H1 (cell line): ENCODE measurements around the gene DPM3. TPM values are rescaled to one million over a fixed set of nuclear protein-coding genes. Genes with fewer than 3 reads are reported as not detected.

Experiments used
- CTCF ChIA-PET: fragments of 300-600 bp; sonication (Branson Sonifier 250); formaldehyde crosslinking; loops from one replicate; lab custom pipeline; 2021; ENCODE audit not compliant: partially characterized antibody; lab: Charles Lee
- POLR2A ChIA-PET: fragments of 300-600 bp; sonication (Branson Sonifier 250); formaldehyde crosslinking; loops from one replicate; lab custom pipeline; 2021; ENCODE audit warnings: inconsistent platforms; ENCODE audit not compliant: partially characterized antibody; lab: Charles Lee
- DNase-seq, 2 experiments: peaks; one replicate each; pipeline versions ENCODE4 v3.0.0 to v3.0.0-alpha.2; 2010 to 2022; ENCODE audit warnings: low spot score in 2 of 2, low read depth in 1 of 2, mixed read lengths in 1 of 2
- FAIRE-seq: peaks from 2 replicates; lab custom pipeline; 2011; peaks lifted over from hg19 to GRCh38; lab: Jason Lieb, UNC
- H2AFZ ChIP-seq: 2 replicates; pipeline ENCODE4 v1.8.1; 2012; ENCODE audit warnings: low read length, inconsistent platforms
- H2AK5ac ChIP-seq: 2 replicates; pipeline ENCODE4 v1.6.1; 2013; ENCODE audit warnings: low read depth, low read length
- H2BK120ac ChIP-seq: replicated peaks from 2 replicates; pipeline ENCODE3; 2013; ENCODE audit warnings: low read depth, low read length, inconsistent platforms
- H2BK12ac ChIP-seq: 2 replicates; pipeline ENCODE4 v1.6.1; 2013; ENCODE audit warnings: low read depth, low read length
- H2BK15ac ChIP-seq: 2 replicates; pipeline ENCODE4 v1.6.1; 2013; ENCODE audit warnings: low read length
- H2BK20ac ChIP-seq: 2 replicates; pipeline ENCODE4 v1.6.1; 2013; ENCODE audit warnings: low read length
- H2BK5ac ChIP-seq: 2 replicates; pipeline ENCODE4 v1.6.1; 2013; ENCODE audit warnings: low read depth, low read length
- H3K14ac ChIP-seq: 2 replicates; pipeline ENCODE4 v1.6.1; 2013; ENCODE audit warnings: inconsistent platforms; ENCODE audit not compliant: insufficient read length
- H3K18ac ChIP-seq: 2 replicates; pipeline ENCODE4 v1.6.1; 2013; ENCODE audit warnings: low read length; ENCODE audit errors: extremely low read depth
- H3K23ac ChIP-seq: 2 replicates; pipeline ENCODE4 v1.6.1; 2013; ENCODE audit warnings: inconsistent platforms; ENCODE audit not compliant: insufficient read length
- H3K23me2 ChIP-seq: 2 replicates; pipeline ENCODE4 v1.6.1; 2013; ENCODE audit warnings: low read depth, low read length
- H3K27ac ChIP-seq: 2 replicates; pipeline ENCODE4 v1.6.1; 2011; ENCODE audit warnings: low read depth, low read length, inconsistent platforms
- H3K27me3 ChIP-seq, 4 experiments: replicated peaks in 1 of 4; 1 replicate in 1 of 4; 2 replicates in 3 of 4; pipeline versions ENCODE4 v1.6.1 to v1.8.1; 2011 to 2013; ENCODE audit warnings: low read length in 3 of 4, mild to moderate bottlenecking in 3 of 4, inconsistent platforms in 2 of 4, mixed read lengths in 2 of 4, moderate library complexity in 1 of 4; ENCODE audit not compliant: control insufficient read depth in 3 of 4, insufficient read depth in 3 of 4; ENCODE audit errors: extremely low read depth in 1 of 4
- H3K36me3 ChIP-seq, 4 experiments: 2 replicates each; pipeline versions ENCODE4 v1.6.1 to v1.8.1; 2011 to 2013; ENCODE audit warnings: mild to moderate bottlenecking in 4 of 4, low read length in 3 of 4, moderate library complexity in 2 of 4, control low read depth in 1 of 4, inconsistent platforms in 1 of 4; ENCODE audit not compliant: insufficient read depth in 4 of 4, control insufficient read depth in 2 of 4
- H3K4ac ChIP-seq: replicated peaks from 2 replicates; pipeline ENCODE3; 2013; ENCODE audit warnings: low read length, low read depth, mixed read lengths, inconsistent platforms; ENCODE audit not compliant: insufficient read length
- H3K4me1 ChIP-seq, 4 experiments: replicated peaks in 1 of 4; 1 replicate in 1 of 4; 2 replicates in 3 of 4; pipeline versions ENCODE4 v1.6.1 to v1.8.1; 2011 to 2013; ENCODE audit warnings: low read length in 3 of 4, inconsistent platforms in 2 of 4, mixed read lengths in 1 of 4; ENCODE audit not compliant: insufficient read depth in 4 of 4, control insufficient read depth in 3 of 4
- H3K4me2 ChIP-seq, 2 experiments: 2 replicates each; pipeline versions ENCODE4 v1.6.1 to v1.8.1; 2011 to 2013; ENCODE audit warnings: low read depth in 2 of 2, low read length in 2 of 2, control low read depth in 1 of 2, inconsistent platforms in 1 of 2, mild to moderate bottlenecking in 1 of 2; ENCODE audit not compliant: insufficient read depth in 1 of 2
- H3K4me3 ChIP-seq, 4 experiments: fragments of 200-600, 300-600 bp in 1 of 4; sonication (generic), shearing (Covaris generic), sonication (Bioruptor Twin) in 1 of 4; 2 replicates each; pipeline versions ENCODE4 v1.5.1 to v1.8.1; 2011 to 2016; ENCODE audit warnings: low read length in 4 of 4, low read depth in 3 of 4, control low read depth in 2 of 4, inconsistent platforms in 2 of 4, mild to moderate bottlenecking in 2 of 4, mixed read lengths in 1 of 4, moderate library complexity in 1 of 4; ENCODE audit not compliant: insufficient read depth in 2 of 4; ENCODE audit errors: extremely low read depth in 1 of 4
- H3K56ac ChIP-seq: replicated peaks from 2 replicates; pipeline ENCODE3; 2013; ENCODE audit warnings: low read depth, mild to moderate bottlenecking, mixed read lengths, low read length, inconsistent platforms; ENCODE audit not compliant: insufficient read length
- H3K79me1 ChIP-seq: 2 replicates; pipeline ENCODE4 v1.6.1; 2013; ENCODE audit warnings: low read depth, low read length, control low read depth
- H3K79me2 ChIP-seq, 2 experiments: 2 replicates each; pipeline versions ENCODE4 v1.6.1 to v1.8.1; 2012 to 2013; ENCODE audit warnings: low read length in 2 of 2, mild to moderate bottlenecking in 2 of 2, inconsistent platforms in 1 of 2; ENCODE audit not compliant: insufficient read depth in 2 of 2, control insufficient read depth in 1 of 2
- H3K9ac ChIP-seq, 4 experiments: replicated peaks in 1 of 4; 1 replicate in 1 of 4; 2 replicates in 3 of 4; pipeline versions ENCODE4 v1.6.1 to v1.8.1; 2011 to 2013; ENCODE audit warnings: low read depth in 3 of 4, low read length in 3 of 4, control low read depth in 2 of 4, mild to moderate bottlenecking in 2 of 4, moderate library complexity in 2 of 4, inconsistent platforms in 1 of 4; ENCODE audit errors: extremely low read depth in 1 of 4
- H3K9me3 ChIP-seq, 2 experiments: 2 replicates each; pipeline versions ENCODE4 v1.6.1 to v1.8.1; 2012 to 2013; ENCODE audit warnings: mild to moderate bottlenecking in 2 of 2, moderate library complexity in 2 of 2, control low read depth in 1 of 2, inconsistent platforms in 1 of 2, low read depth in 1 of 2, low read length in 1 of 2, mixed read lengths in 1 of 2; ENCODE audit not compliant: insufficient read depth in 2 of 2
- H4K20me1 ChIP-seq, 2 experiments: replicated peaks in 1 of 2; 2 replicates each; pipeline versions ENCODE3 to v1.8.1; 2011 to 2013; ENCODE audit warnings: inconsistent platforms in 2 of 2, low read length in 2 of 2, mild to moderate bottlenecking in 1 of 2; ENCODE audit not compliant: insufficient read depth in 2 of 2, control insufficient read depth in 1 of 2
- H4K5ac ChIP-seq: 2 replicates; pipeline ENCODE4 v1.6.1; 2013; ENCODE audit warnings: low read length, low read depth, mixed read lengths, inconsistent platforms; ENCODE audit not compliant: insufficient read length
- H4K8ac ChIP-seq: 2 replicates; pipeline ENCODE4 v1.8.0; 2013; ENCODE audit warnings: mild to moderate bottlenecking, moderate library complexity, low read length, inconsistent platforms; ENCODE audit not compliant: insufficient read depth; ENCODE audit errors: extremely low read depth
- H4K91ac ChIP-seq: replicated peaks from 2 replicates; pipeline ENCODE3; 2013; ENCODE audit warnings: low read length, mixed read lengths, inconsistent platforms; ENCODE audit not compliant: insufficient read length
- BACH1 ChIP-seq: IDR thresholded peaks from 2 replicates; pipeline ENCODE4 v1.6.1; 2012; ENCODE audit warnings: low read length, improper control_type of control experiment
- BRCA1 ChIP-seq: IDR thresholded peaks from 2 replicates; pipeline ENCODE4 v1.6.1; 2012; ENCODE audit warnings: low read depth, low read length, improper control_type of control experiment
- CHD1 ChIP-seq: IDR thresholded peaks from 2 replicates; pipeline ENCODE4 v1.6.1; 2012; ENCODE audit warnings: low read depth, low read length, improper control_type of control experiment
- E2F6 ChIP-seq: IDR thresholded peaks from 2 replicates; pipeline ENCODE4 v1.6.1; 2012; ENCODE audit warnings: inconsistent platforms
- EZH2 ChIP-seq: fragments of 200-600 bp; sonication (generic); IDR thresholded peaks from 2 replicates; pipeline ENCODE4 v1.7.1; 2012; ENCODE audit warnings: low read depth, mild to moderate bottlenecking, moderate library complexity, low read length, inconsistent platforms; ENCODE audit not compliant: severe bottlenecking
- MAFK ChIP-seq: IDR thresholded peaks from 2 replicates; pipeline ENCODE4 v1.6.1; 2012; ENCODE audit warnings: low read depth, mild to moderate bottlenecking, improper control_type of control experiment, low read length
- POLR2AphosphoS5 ChIP-seq: IDR thresholded peaks from 2 replicates; pipeline ENCODE4 v1.6.1; 2011; ENCODE audit warnings: low read depth, low read length
- SRF ChIP-seq: IDR thresholded peaks from 2 replicates; pipeline ENCODE4 v1.6.1; 2011; ENCODE audit warnings: mild to moderate bottlenecking, low read depth, low read length, moderate library complexity
- WGBS, 2 experiments: shearing (Covaris generic) in 1 of 2; methylation state at CpG; one replicate each; pipeline versions ENCODE4 v1.1.6 to v1.1.7; 2013 to 2015; ENCODE audit warnings: low lambda C conversion rate in 2 of 2, mixed read lengths in 2 of 2, inconsistent platforms in 1 of 2, low coverage in 1 of 2, missing lambda C conversion rate in 1 of 2; ENCODE audit not compliant: insufficient replicate concordance in 2 of 2, insufficient coverage in 1 of 2, insufficient read length in 1 of 2; ENCODE audit errors: extremely low coverage in 1 of 2, missing lambda C conversion rate in 1 of 2; 5-methylcytosine and 5-hydroxymethylcytosine counted together
- polyA plus RNA-seq, 7 experiments: library from polyadenylated mRNA; depleted of rRNA in 3 of 7; stranded (reverse) in 5 of 7; unstranded in 2 of 7; fragments of >200 nt in 5 of 7; fragments of 200-250 nt in 2 of 7; gene quantifications; 1 replicate in 5 of 7; 2 replicates in 1 of 7; 4 replicates in 1 of 7; pipeline versions ENCODE4 v1.2.1 to v1.2.3, GENCODE V29; 2011 to 2013; ENCODE audit warnings: missing spikeins in 2 of 7, mixed read lengths in 2 of 7
- total RNA-seq: library from RNA; stranded (reverse); fragmentation: NEBNext Ultra II Directional; extraction: Animal tissue kit (Norgen Biotek cat#: 25700); gene quantifications from 2 replicates; pipeline ENCODE4 v1.2.1, GENCODE V29; 2021

The DPM3 gene
- total and polyA plus RNA-seq, 2 of the 8 experiments (the other 6 are each of a cell fraction or from before 2014, with no cell fraction given), result 44.8 to 227 TPM

DNA sequence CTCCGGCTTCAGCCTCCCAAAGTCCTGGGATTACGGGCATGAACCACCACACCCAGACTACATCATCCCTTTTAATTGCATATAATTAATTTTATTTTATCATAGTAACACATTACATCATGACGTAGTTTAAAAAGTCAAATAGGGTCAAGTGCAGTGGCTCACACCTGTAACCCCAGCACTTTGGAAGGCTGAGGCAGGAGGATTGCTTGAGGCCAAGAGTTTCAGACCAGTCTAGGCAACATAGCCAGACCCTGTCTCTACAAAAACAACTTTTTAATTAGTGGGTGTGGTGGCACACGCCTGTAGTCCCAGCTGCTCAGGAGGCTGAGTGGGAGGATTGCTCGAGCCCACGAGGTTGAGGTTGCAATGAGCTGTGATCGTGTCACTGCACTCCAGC, 41.0 kb downstream of the DPM3 start:
- Histone ChIP-seq H3K27me3 (no peaks in the 10 kb centered on the region), H3K36me3 (no peaks in the 10 kb centered on the region), H3K27ac (no peak overlapping the region), H3K23me2 (no peaks in the 10 kb centered on the region), H3K9me3 (no peaks in the 10 kb centered on the region), H4K20me1 (no peaks in the 10 kb centered on the region), H4K5ac (no peak overlapping the region), H3K4ac (no peak overlapping the region), H3K79me2 (no peaks in the 10 kb centered on the region), H3K18ac (no peak overlapping the region), H2BK15ac (no peak overlapping the region), H2BK120ac (no peak overlapping the region), H3K4me2 (no peak overlapping the region), H3K9ac (no peak overlapping the region), H4K8ac (no peak overlapping the region), H4K91ac (no peak overlapping the region), H3K14ac (no peak overlapping the region), H3K56ac (no peak overlapping the region), H2BK5ac (no peak overlapping the region), H3K79me1 (no peaks in the 10 kb centered on the region), H3K4me1 (no peaks in the 10 kb centered on the region; a peak in 1 of 7 replicates), H2AFZ (no peak overlapping the region), H2BK20ac (no peak overlapping the region), H2AK5ac (no peak overlapping the region), H2BK12ac (no peak overlapping the region), H3K4me3 (no peak overlapping the region), H3K23ac (no peak overlapping the region)
- ChIA-PET POLR2A (interaction anchor here (0.7 to 1.3 kb wide), 3 partner anchors 95 to 696 kb away, joined by 3 to 5 read pairs (median 4); no protein-coding TSS in a partner anchor), CTCF (interaction anchor here (0.6 to 6.9 kb wide), 8 partner anchors 8 to 70 kb away, joined by 3 to 101 read pairs (median 6); partner anchors contain the start of genes DPM3 and KRTCAP2)
- 94% methylated on average over 7 of the region's 7 CpGs; no CpG with 5 or more reads in 1 of the 2 experiments for WGBS, 2 experiments
- no peak for FAIRE-seq
- DNase-seq, result no peak
- TF ChIP-seq SRF, result no peak
- TF ChIP-seq MAFK, result no peak
- no peak for TF ChIP-seq BRCA1
- TF ChIP-seq BACH1, result no peak
- no peak for TF ChIP-seq CHD1
- no peak for TF ChIP-seq POLR2AphosphoS5
- TF ChIP-seq EZH2, result no peak
- TF ChIP-seq E2F6, result no peak
